DND-41 (cell line): ENCODE measurements around the gene HTR1A.

Experiments
- CTCF ChIP-seq: IDR thresholded peaks from 2 replicates; pipeline ENCODE4 v1.5.1; 2012; ENCODE audit warnings: borderline replicate concordance, low read length, moderate library complexity, mild to moderate bottlenecking; ENCODE audit not compliant: poor library complexity, severe bottlenecking; ENCODE audit errors: extremely low read depth
- EZH2 ChIP-seq: IDR thresholded peaks from 3 replicates; pipeline ENCODE4 v1.6.1; 2012; ENCODE audit warnings: borderline replicate concordance, low read depth, mild to moderate bottlenecking, moderate library complexity, low read length, inconsistent platforms; ENCODE audit not compliant: severe bottlenecking

GRCh38 chr5:63981864-63982263, 19.6 kb upstream of the HTR1A start:
- TF ChIP-seq CTCF (no peak), EZH2 (no peak)
